Left renal cortex interstitium (tissue), 4 donors: ENCODE results near the gene SUN2. TPM values are rescaled to one million over a fixed set of nuclear protein-coding genes. Genes with fewer than 3 reads are reported as not detected.
A peak's percentile ranks its signal among the peaks of the same experiment; 100 is the strongest.

ENCODE experiments used
- DNase-seq, 4 donors: peaks; one replicate each; pipeline ENCODE4 v3.0.0-alpha.2; 2013; ENCODE audit warnings: low read depth in 4 of 4, low spot score in 2 of 4, missing footprints in 1 of 4
- polyA plus RNA-seq, 4 donors: library from polyadenylated mRNA; unstranded; fragments of 120-200 nt; gene quantifications; one replicate each; pipeline ENCODE4 v1.2.1, GENCODE V29; 2013; ENCODE audit not compliant: insufficient read length in 4 of 4

The SUN2 gene
- polyA plus RNA-seq, 4 donors, result 46.3 to 70.2 (median 68.5) TPM

- DNase-seq, result no peak
Observed at GRCh38 chr22:38718414-38718813, 37.4 kb downstream of the SUN2 start.

- no peak for DNase-seq
Observed at GRCh38 chr22:38717244-38717643, 38.6 kb downstream of the SUN2 start.

GRCh38 chr22:38716826-38717225 lies 39.0 kb downstream of the SUN2 start:
- DNase-seq, result no peak

- no peak for DNase-seq
Observed at GRCh38 chr22:38716271-38716670, 39.5 kb downstream of the SUN2 start.

- DNase-seq, result no peak
Observed at GRCh38 chr22:38715852-38716251, 39.9 kb downstream of the SUN2 start.

- DNase-seq, result no peak
Observed at GRCh38 chr22:38715176-38715764, 40.5 kb downstream of the SUN2 start.

GRCh38 chr22:38713921-38714320 lies 41.9 kb downstream of the SUN2 start:
- DNase-seq, result no peak

- DNase-seq, result peak in 1 of 4 donors; percentile 23
Observed at GRCh38 chr22:38712486-38713207, 43.2 kb downstream of the SUN2 start.

- no peak for DNase-seq
Observed at GRCh38 chr22:38710866-38711265, 44.9 kb downstream of the SUN2 start.

GRCh38 chr22:38710351-38710750 lies 45.4 kb downstream of the SUN2 start:
- DNase-seq, result no peak

GRCh38 chr22:38709306-38709705 lies 46.5 kb downstream of the SUN2 start:
- DNase-seq, result no peak

GRCh38 chr22:38707984-38708383 lies 47.8 kb downstream of the SUN2 start:
- DNase-seq, result no peak

- DNase-seq, result no peak
Observed at GRCh38 chr22:38707346-38707745, 48.5 kb downstream of the SUN2 start.

- DNase-seq, result no peak
Observed at GRCh38 chr22:38706901-38707195, 49.0 kb downstream of the SUN2 start.

GRCh38 chr22:38706101-38706900 lies 49.5 kb downstream of the SUN2 start:
- DNase-seq, result peak in 1 of 4 donors; percentile 37

GRCh38 chr22:38705235-38706100 lies 50.3 kb downstream of the SUN2 start, which contains the start of gene GTPBP1:
Gene GTPBP1 (plus strand): TSS chr22:38705944. CDS start chr22:38705956, 12 bp downstream.
- peak; percentile 99 to 100 (median 100) for DNase-seq

- DNase-seq, result peak in 1 of 4 donors; percentile 66
Observed at GRCh38 chr22:38704654-38705234, 51.1 kb downstream of the SUN2 start.

- DNase-seq, result peak; percentile 82 to 91 (median 86)
Observed at GRCh38 chr22:38700789-38701628, 54.8 kb downstream of the SUN2 start, which contains the start of gene JOSD1. Gene JOSD1 (minus strand): TSS chr22:38700943. CDS start chr22:38699987, 956 bp downstream.

GRCh38 chr22:38700270-38700788 lies 55.5 kb downstream of the SUN2 start:
- DNase-seq, result peak in 1 of 4 donors; percentile 21
